Mucosa of stomach (tissue), 1 donor: ENCODE measurements around the gene RAD54L2.
"Not testable (repeated sequence)": the region's sequence is repeated elsewhere in the genome, so short reads cannot be mapped to it uniquely, and the experiment has no call there.

Source experiments
- H3K27me3 ChIP-seq: one replicate; pipeline ENCODE4 v1.7.0; 2013; ENCODE audit warnings: mild to moderate bottlenecking, low read length; ENCODE audit not compliant: control insufficient read depth, insufficient read depth
- H3K36me3 ChIP-seq: one replicate; pipeline ENCODE4 v1.7.0; 2013; ENCODE audit warnings: low read length; ENCODE audit not compliant: control insufficient read depth, insufficient read depth
- H3K4me1 ChIP-seq: one replicate; pipeline ENCODE4 v1.7.0; 2013; ENCODE audit warnings: mild to moderate bottlenecking, low read length; ENCODE audit not compliant: control insufficient read depth, insufficient read depth
- H3K4me3 ChIP-seq: one replicate; pipeline ENCODE4 v1.7.0; 2013; ENCODE audit warnings: low read length
- H3K9ac ChIP-seq: one replicate; pipeline ENCODE4 v1.7.0; 2013; ENCODE audit warnings: mild to moderate bottlenecking, low read length, moderate library complexity
- H3K9me3 ChIP-seq: one replicate; pipeline ENCODE4 v1.7.0; 2013; ENCODE audit warnings: mild to moderate bottlenecking, low read length, moderate library complexity; ENCODE audit not compliant: control insufficient read depth
- donor health status: Pancreatic carcinoma.

Gene RAD54L2

DNA sequence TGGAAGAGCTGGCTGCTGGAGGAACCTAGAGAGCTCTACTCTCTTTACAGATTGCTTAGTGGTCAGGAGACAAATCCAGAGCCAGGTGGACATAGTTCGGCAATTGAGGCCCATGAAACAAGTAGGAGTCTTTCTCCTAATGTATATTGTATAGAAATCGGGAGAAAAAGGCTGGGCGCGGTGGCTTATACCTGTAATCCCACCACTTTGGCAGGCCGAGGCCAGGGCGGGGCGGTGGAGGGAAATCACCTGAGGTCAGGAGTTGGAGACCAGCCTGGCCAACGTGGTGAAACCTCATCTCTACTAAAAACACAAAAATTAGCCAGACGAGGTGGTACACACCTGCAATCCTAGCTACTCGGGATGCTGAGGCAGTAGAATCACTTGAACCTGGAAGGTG is 10.8 kb downstream of the RAD54L2 start:
- H3K27me3 ChIP-seq, result no peaks in the 10 kb centered on the region
- no peaks in the 10 kb centered on the region for H3K9me3 ChIP-seq
- no peaks in the 10 kb centered on the region for H3K36me3 ChIP-seq
- H3K4me3 ChIP-seq, result no peak overlapping the region
- H3K9ac ChIP-seq, result no peak overlapping the region
- no peaks in the 10 kb centered on the region for H3K4me1 ChIP-seq

DNA sequence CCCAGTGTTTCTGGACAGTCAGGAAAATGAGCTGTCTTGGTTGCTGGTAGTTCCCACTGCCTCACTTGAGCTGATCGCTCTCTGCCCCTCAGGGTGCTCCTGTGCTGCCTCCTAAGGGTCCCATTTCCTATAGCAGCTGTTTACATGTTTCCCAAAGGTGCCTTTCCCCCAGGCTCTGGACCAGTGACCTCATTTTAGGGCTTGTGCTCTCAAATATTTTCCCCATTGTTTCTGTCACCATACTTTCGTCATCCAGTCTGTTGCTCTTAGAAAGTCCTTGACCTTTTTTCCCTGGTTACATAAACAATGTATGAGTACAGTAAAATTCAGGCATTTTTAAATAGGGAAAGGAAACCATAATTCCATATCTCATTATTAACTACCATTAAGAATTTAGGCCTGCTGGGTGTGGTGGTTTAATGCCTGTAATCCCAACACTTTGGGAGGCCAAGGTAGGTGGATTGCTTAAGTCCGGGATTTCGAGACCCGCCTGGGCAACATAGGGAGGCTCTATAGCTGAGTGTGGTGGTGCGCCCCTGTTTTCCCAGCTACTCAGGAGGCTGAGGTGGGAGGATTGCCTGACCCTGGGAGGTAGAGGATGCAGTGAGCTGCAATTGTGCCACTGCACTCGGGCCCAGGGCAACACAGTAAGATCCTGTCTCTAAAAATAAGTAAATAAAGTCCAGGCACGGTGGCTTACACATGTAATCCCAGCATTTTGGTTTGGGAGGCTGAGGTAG is 11.7 kb downstream of the RAD54L2 start:
- H3K4me3 ChIP-seq, result no peak overlapping the region
- H3K9ac ChIP-seq, result no peak overlapping the region
- H3K36me3 ChIP-seq, result no peaks in the 10 kb centered on the region
- no peaks in the 10 kb centered on the region for H3K9me3 ChIP-seq
- no peaks in the 10 kb centered on the region for H3K4me1 ChIP-seq
- no peaks in the 10 kb centered on the region for H3K27me3 ChIP-seq

DNA sequence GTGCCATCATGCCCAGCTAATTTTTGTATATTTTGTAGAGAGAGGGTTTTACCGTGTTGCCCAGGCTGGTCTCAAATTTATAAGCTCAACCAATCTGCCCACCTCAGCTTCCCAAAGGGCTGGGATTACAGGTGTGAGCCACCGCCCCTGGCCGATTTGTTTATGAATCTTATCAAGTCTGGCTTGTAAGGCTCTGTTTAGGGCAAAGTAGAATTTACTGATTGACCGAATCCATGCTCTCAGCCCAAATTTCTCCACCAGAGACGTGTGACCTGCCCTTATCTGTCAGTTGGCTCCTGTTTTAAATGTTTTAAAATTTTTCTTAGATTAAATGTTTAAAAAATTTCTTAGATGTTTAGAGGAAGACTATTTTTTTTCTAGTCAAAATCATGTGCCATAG is 19.5 kb downstream of the RAD54L2 start:
- H3K4me3 ChIP-seq, result no peak overlapping the region
- no peaks in the 10 kb centered on the region for H3K4me1 ChIP-seq
- no peak overlapping the region for H3K9ac ChIP-seq
- H3K27me3 ChIP-seq, result no peaks in the 10 kb centered on the region
- no peaks in the 10 kb centered on the region for H3K9me3 ChIP-seq
- H3K36me3 ChIP-seq, result no peaks in the 10 kb centered on the region

- Histone ChIP-seq H3K27me3 (no peaks in the 10 kb centered on the region), H3K9ac (no peak overlapping the region), H3K4me1 (no peaks in the 10 kb centered on the region), H3K4me3 (no peak overlapping the region), H3K9me3 (no peaks in the 10 kb centered on the region), H3K36me3 (no peaks in the 10 kb centered on the region)
These were observed 20.9 kb downstream of the RAD54L2 start for GRCh38 chr3:51559411-51559888.

DNA sequence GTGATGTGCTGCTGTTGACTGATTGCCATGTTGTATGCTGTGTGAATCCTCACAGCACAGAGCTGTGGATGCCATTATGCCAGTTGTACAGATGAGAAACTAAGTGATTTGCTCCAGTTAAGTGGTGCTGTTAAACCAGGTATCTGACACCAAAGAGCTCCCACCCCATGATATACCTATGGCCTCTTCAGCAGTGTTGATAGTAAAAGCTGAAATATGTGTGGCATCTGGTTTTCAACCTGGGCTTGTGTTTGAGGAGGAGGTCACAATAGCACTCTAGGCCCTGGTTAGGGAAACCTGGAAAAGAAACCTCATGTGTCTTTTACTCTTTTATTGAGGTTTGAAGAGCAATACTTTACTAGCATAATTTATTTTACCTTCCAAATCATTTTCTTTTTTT is 21.4 kb downstream of the RAD54L2 start:
- Histone ChIP-seq H3K9ac (no peak overlapping the region), H3K4me3 (no peak overlapping the region), H3K27me3 (no peaks in the 10 kb centered on the region), H3K4me1 (no peaks in the 10 kb centered on the region), H3K9me3 (no peaks in the 10 kb centered on the region), H3K36me3 (no peaks in the 10 kb centered on the region)

- not testable (repeated sequence) for H3K4me3 ChIP-seq, H3K9ac ChIP-seq, H3K36me3 ChIP-seq, H3K27me3 ChIP-seq, H3K9me3 ChIP-seq, H3K4me1 ChIP-seq
These were observed 23.9 kb downstream of the RAD54L2 start for GRCh38 chr3:51562403-51562802.

GRCh38 chr3:51568036-51568435 is 29.5 kb downstream of the RAD54L2 start:
- Histone ChIP-seq H3K9ac (no peak overlapping the region), H3K4me1 (peaks cover 8% of the 10 kb centered on the region), H3K9me3 (no peaks in the 10 kb centered on the region), H3K36me3 (no peaks in the 10 kb centered on the region), H3K27me3 (no peaks in the 10 kb centered on the region), H3K4me3 (no peak overlapping the region)

GRCh38 chr3:51568996-51569395 is 30.5 kb downstream of the RAD54L2 start:
- H3K27me3 ChIP-seq, result no peaks in the 10 kb centered on the region
- no peak overlapping the region for H3K9ac ChIP-seq
- H3K9me3 ChIP-seq, result no peaks in the 10 kb centered on the region
- peaks cover 8% of the 10 kb centered on the region for H3K4me1 ChIP-seq
- no peak overlapping the region for H3K4me3 ChIP-seq
- H3K36me3 ChIP-seq, result no peaks in the 10 kb centered on the region

DNA sequence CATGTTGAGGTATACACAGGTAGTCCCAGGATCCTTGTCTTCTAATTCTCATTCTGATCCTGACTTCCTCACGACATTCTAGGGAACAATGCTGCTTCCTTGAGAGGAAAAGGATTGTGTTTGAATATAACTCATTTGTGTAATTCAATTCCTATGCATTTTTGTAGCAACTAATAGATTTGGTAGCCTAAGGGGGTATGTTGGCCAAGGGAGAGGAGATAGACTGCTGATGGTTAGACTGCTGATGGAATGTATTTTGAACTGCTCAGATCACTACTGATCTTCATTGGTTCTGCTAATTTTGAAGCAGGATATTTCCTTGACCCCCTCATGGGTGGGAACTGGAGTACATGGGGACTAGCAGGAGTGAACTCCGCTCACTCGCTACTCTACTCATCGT is 39.7 kb downstream of the RAD54L2 start:
- no peak overlapping the region for H3K4me3 ChIP-seq
- H3K9ac ChIP-seq, result no peak overlapping the region
- no peaks in the 10 kb centered on the region for H3K27me3 ChIP-seq
- no peaks in the 10 kb centered on the region for H3K9me3 ChIP-seq
- no peaks in the 10 kb centered on the region for H3K36me3 ChIP-seq
- H3K4me1 ChIP-seq, result no peaks in the 10 kb centered on the region

DNA sequence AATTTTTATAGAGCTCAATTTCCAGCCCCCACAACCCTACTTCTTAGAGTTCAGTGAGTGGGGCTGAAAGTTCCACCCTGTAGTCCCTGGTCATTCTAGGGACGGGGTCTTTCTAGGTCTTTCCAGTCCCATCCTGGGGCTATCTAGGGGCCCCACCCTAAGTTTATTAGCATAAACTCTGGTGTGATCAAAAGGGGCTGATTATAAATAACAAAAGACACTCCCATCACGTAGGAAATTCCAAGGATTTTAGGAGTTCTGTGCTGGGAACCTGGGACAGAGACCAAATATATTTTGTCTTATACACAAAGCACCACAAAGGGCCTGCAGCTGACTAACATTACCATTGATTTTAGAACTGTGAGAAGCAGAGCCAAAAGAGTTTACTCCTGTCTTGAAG is 41.9 kb downstream of the RAD54L2 start:
- Histone ChIP-seq H3K27me3 (no peaks in the 10 kb centered on the region), H3K4me1 (no peaks in the 10 kb centered on the region), H3K9me3 (no peaks in the 10 kb centered on the region), H3K4me3 (no peak overlapping the region), H3K36me3 (no peaks in the 10 kb centered on the region), H3K9ac (no peak overlapping the region)

DNA sequence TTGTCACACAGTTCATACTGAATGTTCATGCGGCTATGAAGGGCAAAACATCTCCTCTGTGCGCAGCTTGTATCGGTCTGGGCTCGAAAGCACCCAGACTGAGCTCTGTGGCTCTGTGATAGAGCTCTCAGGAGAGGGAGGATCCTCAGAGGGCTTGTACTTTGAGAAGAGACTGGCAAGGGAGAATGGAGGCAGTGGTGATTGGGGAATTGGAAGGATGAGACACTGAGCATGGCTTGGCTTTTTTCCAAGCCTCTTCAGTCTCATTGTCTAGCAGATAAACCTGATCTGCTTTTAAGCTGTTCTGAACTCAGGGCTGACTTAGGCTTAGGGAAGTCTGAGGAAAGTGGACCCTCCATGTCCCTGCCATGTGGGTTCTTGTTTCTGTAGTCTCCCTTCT is 43.0 kb downstream of the RAD54L2 start:
- H3K36me3 ChIP-seq, result no peaks in the 10 kb centered on the region
- H3K27me3 ChIP-seq, result no peaks in the 10 kb centered on the region
- no peaks in the 10 kb centered on the region for H3K4me1 ChIP-seq
- no peak overlapping the region for H3K9ac ChIP-seq
- H3K9me3 ChIP-seq, result no peaks in the 10 kb centered on the region
- H3K4me3 ChIP-seq, result no peak overlapping the region

GRCh38 chr3:51585197-51585596 is 46.7 kb downstream of the RAD54L2 start:
- H3K4me1 ChIP-seq, result no peaks in the 10 kb centered on the region
- H3K27me3 ChIP-seq, result no peaks in the 10 kb centered on the region
- H3K36me3 ChIP-seq, result no peaks in the 10 kb centered on the region
- no peak overlapping the region for H3K4me3 ChIP-seq
- no peaks in the 10 kb centered on the region for H3K9me3 ChIP-seq
- no peak overlapping the region for H3K9ac ChIP-seq

- Histone ChIP-seq H3K27me3 (no peaks in the 10 kb centered on the region), H3K36me3 (no peaks in the 10 kb centered on the region), H3K4me1 (no peaks in the 10 kb centered on the region), H3K9me3 (no peaks in the 10 kb centered on the region), H3K4me3 (no peak overlapping the region), H3K9ac (no peak overlapping the region)
These were observed 47.4 kb downstream of the RAD54L2 start for GRCh38 chr3:51585871-51586270.
